Upper lobe of right lung (tissue), 1 donor: Measurements from ENCODE around the gene MYH10. TPM values are rescaled to one million over a fixed set of nuclear protein-coding genes. Genes with fewer than 3 reads are reported as not detected.

Experiments
- ATAC-seq: fragments of 200-7000 bp; cut with Tn5 transposase; one replicate; pipeline ENCODE4 v1.9.1; 2020; ENCODE audit warnings: mild to moderate bottlenecking, moderate library complexity
- DNase-seq: peaks from one replicate; pipeline ENCODE4 v3.0.0-alpha.2; 2020
- H3K27ac ChIP-seq: fragments of 200-600 bp; one replicate; pipeline ENCODE4 v1.8.0; 2022
- H3K27me3 ChIP-seq: fragments of 200-600 bp; one replicate; pipeline ENCODE4 v1.8.0; 2022; ENCODE audit warnings: mild to moderate bottlenecking
- H3K36me3 ChIP-seq: fragments of 200-600 bp; one replicate; pipeline ENCODE4 v1.8.0; 2022
- H3K4me1 ChIP-seq: fragments of 200-600 bp; one replicate; pipeline ENCODE4 v1.8.0; 2022
- H3K4me3 ChIP-seq: fragments of 200-600 bp; one replicate; pipeline ENCODE4 v1.8.0; 2022; ENCODE audit warnings: mild to moderate bottlenecking
- H3K9me3 ChIP-seq: fragments of 200-600 bp; one replicate; pipeline ENCODE4 v1.8.0; 2022
- intact Hi-C: fragments of 100-400 bp; cut with DNase I; formaldehyde crosslinking; loops from one replicate; pipeline ENCODE4 v1.11.0; 2022
- total RNA-seq: library from RNA; stranded (reverse); fragmentation: NEBNext Ultra II Directional; extraction: Animal tissue kit (Norgen Biotek cat#: 25700); gene quantifications from one replicate; pipeline ENCODE4 v1.2.1, GENCODE V29; 2021
- TF ChIP-seq, protein P1 (sequence below): fragments of 200-600 bp; IDR thresholded peaks from one replicate; pipeline ENCODE4 v1.8.0; 2022; ENCODE audit warnings: antibody characterized with exemption
- donor health status: DM: no; HTN: yes; CAD: no; lungs with severe emphysema.

The MYH10 gene
- total RNA-seq, 1 donor from 2014 or later: 205 TPM

DNA sequence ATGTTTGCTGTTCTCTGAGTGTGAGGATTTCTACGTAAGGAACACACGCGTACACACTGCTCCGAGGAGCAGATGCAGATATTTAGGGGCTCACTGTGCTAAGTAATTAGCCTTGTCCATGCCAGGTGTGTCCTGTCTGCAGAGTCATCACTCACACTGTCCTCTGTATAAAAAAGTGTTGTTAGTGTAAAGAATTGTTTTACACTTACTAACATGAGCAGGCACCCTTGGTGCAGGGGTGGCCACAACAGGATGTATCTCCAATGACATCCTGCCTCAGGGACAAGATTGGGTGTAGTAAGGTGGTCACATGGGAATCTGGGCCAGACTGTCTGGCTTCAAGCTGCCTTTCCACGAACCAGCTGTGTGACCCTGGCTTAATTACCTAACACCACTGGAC lies 130.9 kb downstream of the MYH10 start:
- peaks cover 39% of the 10 kb centered on the region for H3K36me3 ChIP-seq
- no peak for ATAC-seq
- no peaks in the 10 kb centered on the region for H3K9me3 ChIP-seq
- H3K27me3 ChIP-seq: no peaks in the 10 kb centered on the region
- no peak overlapping the region for H3K4me3 ChIP-seq
- no peak overlapping the region for H3K27ac ChIP-seq
- no peaks in the 10 kb centered on the region for H3K4me1 ChIP-seq
- DNase-seq: peak; percentile 3
- TF ChIP-seq, protein P1, sequence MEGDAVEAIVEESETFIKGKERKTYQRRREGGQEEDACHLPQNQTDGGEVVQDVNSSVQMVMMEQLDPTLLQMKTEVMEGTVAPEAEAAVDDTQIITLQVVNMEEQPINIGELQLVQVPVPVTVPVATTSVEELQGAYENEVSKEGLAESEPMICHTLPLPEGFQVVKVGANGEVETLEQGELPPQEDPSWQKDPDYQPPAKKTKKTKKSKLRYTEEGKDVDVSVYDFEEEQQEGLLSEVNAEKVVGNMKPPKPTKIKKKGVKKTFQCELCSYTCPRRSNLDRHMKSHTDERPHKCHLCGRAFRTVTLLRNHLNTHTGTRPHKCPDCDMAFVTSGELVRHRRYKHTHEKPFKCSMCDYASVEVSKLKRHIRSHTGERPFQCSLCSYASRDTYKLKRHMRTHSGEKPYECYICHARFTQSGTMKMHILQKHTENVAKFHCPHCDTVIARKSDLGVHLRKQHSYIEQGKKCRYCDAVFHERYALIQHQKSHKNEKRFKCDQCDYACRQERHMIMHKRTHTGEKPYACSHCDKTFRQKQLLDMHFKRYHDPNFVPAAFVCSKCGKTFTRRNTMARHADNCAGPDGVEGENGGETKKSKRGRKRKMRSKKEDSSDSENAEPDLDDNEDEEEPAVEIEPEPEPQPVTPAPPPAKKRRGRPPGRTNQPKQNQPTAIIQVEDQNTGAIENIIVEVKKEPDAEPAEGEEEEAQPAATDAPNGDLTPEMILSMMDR: no peak
- intact Hi-C loops: no loop called here

DNA sequence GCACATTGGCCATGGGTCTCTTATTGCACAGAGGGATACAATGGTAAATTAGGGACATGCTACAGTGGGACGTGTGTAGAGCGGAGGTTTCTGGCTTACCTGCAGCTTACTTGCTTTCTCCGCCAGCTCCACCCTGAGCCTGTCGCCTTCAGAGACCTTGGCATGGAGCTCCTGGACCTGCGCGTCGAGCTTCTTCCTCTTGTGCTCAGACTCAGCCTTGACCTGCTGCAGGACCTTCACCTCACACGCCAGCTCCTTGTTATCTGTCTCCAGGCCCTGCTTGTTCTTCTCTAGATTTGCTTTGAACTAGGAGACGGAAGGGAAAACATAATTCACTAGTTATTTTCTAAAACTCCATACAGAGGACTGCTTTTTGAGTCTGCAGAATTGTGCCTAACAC lies 131.4 kb downstream of the MYH10 start:
- no peaks in the 10 kb centered on the region for H3K4me1 ChIP-seq
- intact Hi-C loops: no loop called here
- H3K9me3 ChIP-seq: no peaks in the 10 kb centered on the region
- H3K4me3 ChIP-seq: no peak overlapping the region
- ATAC-seq (no peak), DNase-seq (peak; percentile 26)
- TF ChIP-seq, protein P1: no peak
- H3K27me3 ChIP-seq: no peaks in the 10 kb centered on the region
- H3K27ac ChIP-seq: no peak overlapping the region
- H3K36me3 ChIP-seq: peaks cover 40% of the 10 kb centered on the region

DNA sequence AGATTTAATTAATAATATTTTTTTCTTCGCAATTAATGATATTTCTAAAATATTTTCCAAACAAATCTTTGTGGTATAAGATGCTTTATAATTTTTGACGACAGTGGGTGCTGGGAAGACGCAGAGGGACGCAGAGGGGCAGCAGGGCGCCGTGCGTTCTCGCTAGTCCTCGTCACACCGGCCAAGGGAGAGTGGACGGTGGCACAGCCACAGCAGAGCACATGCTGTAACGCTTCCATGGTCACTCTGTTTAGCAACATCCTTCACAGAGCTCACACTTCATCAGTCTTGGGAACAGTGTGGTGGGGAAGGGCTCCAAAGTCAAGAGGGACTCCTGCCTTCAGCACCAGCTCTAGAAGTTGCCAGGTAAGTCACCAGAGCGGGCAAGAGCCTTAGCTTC lies 134.4 kb downstream of the MYH10 start:
- no peak overlapping the region for H3K27ac ChIP-seq
- intact Hi-C loops: no loop called here
- TF ChIP-seq, protein P1: no peak
- H3K27me3 ChIP-seq: no peaks in the 10 kb centered on the region
- peaks cover 69% of the 10 kb centered on the region for H3K36me3 ChIP-seq
- no peaks in the 10 kb centered on the region for H3K9me3 ChIP-seq
- peak; percentile 35 for DNase-seq
- ATAC-seq: no peak
- no peaks in the 10 kb centered on the region for H3K4me1 ChIP-seq
- H3K4me3 ChIP-seq: no peak overlapping the region

DNA sequence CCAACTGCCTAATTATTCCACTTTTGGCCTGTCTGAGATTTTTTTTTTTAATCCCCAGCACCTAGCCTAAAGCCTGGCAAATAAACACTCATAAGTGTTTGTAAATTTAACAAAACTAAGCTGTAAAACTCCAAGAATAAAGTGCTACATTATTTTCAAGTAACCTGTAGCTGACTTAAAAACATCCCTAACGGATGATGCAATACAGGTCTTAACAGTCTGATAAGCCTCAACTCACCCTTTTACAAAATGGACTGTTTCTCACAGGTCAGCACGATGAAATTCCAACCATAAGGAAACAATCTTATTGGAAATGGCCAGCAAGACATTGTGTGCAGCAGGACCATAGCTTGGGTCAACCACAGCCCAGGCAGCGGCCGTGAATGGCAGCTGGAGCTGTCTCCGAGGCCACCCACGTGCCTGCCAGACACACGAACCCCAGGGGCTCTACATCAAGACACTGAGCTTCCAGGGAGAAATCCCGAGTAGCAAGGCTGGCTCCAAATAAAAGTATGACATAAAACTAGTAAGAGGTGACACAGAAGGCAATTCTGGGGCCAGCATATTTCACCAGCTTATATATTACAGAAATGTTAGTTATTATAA lies 135.9 kb downstream of the MYH10 start:
- ATAC-seq: no peak
- DNase-seq: peak; percentile 53
- Histone ChIP-seq H3K27me3 (no peaks in the 10 kb centered on the region), H3K27ac (no peak overlapping the region), H3K4me1 (no peaks in the 10 kb centered on the region), H3K4me3 (no peak overlapping the region), H3K36me3 (peaks cover 72% of the 10 kb centered on the region), H3K9me3 (no peaks in the 10 kb centered on the region)
- intact Hi-C loops: no loop called here
- TF ChIP-seq, protein P1: no peak

DNA sequence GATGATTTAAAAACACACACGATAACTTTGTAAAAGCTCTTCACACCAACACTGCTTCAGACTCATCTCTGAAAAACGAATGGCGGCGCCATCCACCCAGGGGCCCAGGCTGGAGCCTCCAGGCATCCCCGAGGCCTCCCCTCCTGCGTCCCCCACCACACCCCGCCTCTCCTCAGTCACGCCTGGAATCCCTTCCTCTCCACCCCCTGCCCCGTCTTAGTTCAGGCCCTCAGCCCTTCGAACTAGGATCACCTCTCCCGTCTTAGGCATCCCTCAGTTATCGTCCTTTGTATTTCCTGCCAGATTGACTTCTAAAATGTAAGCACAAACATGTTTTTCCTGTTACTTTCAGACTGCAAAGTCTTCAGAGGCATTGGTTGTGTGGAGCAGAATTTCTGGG lies 136.5 kb downstream of the MYH10 start:
- Histone ChIP-seq H3K27me3 (no peaks in the 10 kb centered on the region), H3K4me3 (no peak overlapping the region), H3K27ac (no peak overlapping the region), H3K9me3 (no peaks in the 10 kb centered on the region), H3K4me1 (no peaks in the 10 kb centered on the region), H3K36me3 (peaks cover 70% of the 10 kb centered on the region)
- TF ChIP-seq, protein P1: no peak
- ATAC-seq: no peak
- intact Hi-C loops: no loop called here
- DNase-seq: peak; percentile 51

DNA sequence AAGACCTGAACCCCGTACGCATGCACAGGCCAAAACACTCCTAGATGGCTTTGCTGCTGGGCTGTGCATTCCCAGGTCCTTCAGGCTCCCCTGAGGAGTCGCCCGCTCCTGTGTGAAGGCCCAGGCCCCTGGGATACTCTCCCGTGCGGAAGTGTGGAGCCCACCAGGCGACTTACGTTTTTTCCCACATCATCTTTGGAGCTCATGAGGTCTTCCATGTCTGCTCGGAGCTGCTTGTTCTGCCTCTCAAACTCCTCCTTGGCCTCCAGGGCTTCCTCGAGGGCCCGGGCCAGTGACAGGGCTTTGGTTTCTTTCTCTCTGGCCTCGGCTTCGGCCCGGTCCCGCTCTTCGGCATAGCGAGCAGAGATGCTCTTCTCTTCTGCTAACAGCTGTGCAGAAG lies 138.4 kb downstream of the MYH10 start:
- intact Hi-C loops: no loop called here
- Histone ChIP-seq H3K27ac (no peak overlapping the region), H3K36me3 (peaks cover 79% of the 10 kb centered on the region), H3K4me3 (no peak overlapping the region), H3K27me3 (no peaks in the 10 kb centered on the region), H3K9me3 (no peaks in the 10 kb centered on the region), H3K4me1 (no peaks in the 10 kb centered on the region)
- ATAC-seq: no peak
- peak; percentile 48 for DNase-seq
- TF ChIP-seq, protein P1: no peak
